Erythroblast (primary cell): Measurements from ENCODE around the gene MIR17HG.
"Not testable (repeated sequence)": the region's sequence is repeated elsewhere in the genome, so short reads cannot be mapped to it uniquely, and the experiment has no call there.

ENCODE experiments used
- DNase-seq, 2 experiments: peaks; one replicate each; lab custom pipeline; 2025; lab: John Stamatoyannopoulos, UW
- GATA1 ChIP-seq: IDR thresholded peaks from 2 replicates; pipeline ENCODE4 v1.6.1; 2011; ENCODE audit warnings: low read depth, mild to moderate bottlenecking, control low read depth, low read length, moderate library complexity
- POLR2A ChIP-seq: IDR thresholded peaks from 2 replicates; pipeline ENCODE4 v1.6.1; 2011; ENCODE audit warnings: mild to moderate bottlenecking, low read length

MIR17HG gene

DNA sequence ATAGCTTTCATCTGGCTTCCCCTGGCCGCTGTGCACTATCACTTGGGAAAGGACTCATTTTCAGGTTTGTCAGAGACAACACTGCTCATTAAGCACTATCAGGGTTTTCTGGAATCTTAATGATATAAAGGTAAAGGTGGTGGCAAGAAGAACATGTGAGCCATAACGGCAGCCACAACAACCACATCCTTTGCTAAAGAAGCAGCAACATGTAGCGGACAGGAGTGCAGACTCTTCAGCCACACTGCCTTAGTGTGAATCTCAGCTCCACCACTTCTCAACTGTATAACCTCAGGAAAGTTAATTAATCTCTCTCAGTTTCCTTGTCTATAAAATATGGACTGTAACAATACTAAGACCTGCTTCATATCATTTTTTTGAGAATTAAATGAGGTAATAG is 24.1 kb upstream of the MIR17HG start:
- no peak for DNase-seq
- no peak for TF ChIP-seq GATA1
- no peak for TF ChIP-seq POLR2A

DNA sequence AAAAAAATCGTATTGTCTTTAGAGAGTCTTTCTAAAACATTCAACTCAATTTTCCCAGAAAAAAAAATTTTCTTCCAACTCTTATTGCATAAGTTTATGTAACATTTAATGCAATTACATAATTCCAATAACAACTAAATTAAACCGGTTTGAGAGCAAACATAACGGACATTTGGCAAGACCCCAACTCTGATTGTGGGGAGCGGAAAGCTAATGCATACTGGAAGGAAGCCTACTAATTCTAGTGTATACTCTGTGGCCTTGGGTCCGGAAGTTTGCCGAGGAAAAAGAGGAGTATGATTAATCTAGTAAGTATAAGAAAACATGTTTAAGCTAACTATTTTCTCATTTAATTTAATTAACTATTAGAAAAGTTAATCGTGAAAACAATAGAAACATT is 21.3 kb upstream of the MIR17HG start:
- no peak for DNase-seq
- TF ChIP-seq GATA1, result no peak
- no peak for TF ChIP-seq POLR2A

DNA sequence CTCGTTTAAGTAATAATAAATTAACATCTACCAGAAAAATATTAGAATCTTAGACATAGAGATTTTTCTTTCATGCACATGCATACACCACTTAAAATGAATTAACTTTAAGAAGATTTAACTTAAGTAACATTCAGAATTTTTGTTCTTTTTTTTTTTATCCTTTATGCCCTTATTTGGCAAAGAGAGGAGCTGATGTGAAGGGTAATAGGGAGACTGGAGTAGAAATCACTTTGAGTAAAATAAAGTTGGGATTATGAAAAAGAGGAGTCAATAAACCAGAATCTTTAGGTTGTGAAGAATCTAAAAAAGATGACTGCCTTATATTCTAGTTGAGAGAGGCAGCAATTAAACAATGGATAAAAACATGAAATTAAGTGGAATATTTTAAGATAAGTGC is 18.8 kb upstream of the MIR17HG start:
- DNase-seq, result no peak
- no peak for TF ChIP-seq GATA1
- no peak for TF ChIP-seq POLR2A

DNA sequence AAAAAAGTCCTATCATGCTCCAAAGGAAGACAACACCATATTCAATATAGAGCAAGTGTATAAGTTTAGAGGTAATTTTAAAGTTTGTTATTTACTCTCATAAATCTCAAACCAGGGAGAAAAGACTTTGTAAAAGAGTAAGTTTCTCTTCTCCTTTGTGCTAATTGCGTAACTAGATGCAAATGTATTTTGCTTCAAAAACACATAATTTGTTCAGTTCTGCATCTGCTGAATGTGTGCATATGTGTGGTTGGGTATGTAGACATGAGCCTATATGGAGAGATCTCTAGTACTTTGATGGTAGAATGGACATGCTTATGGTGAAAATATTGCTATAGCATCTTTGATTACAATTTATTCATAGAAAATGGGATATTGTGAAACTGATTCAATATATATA is 17.8 kb upstream of the MIR17HG start:
- TF ChIP-seq POLR2A, result no peak
- no peak for TF ChIP-seq GATA1
- DNase-seq, result no peak

DNA sequence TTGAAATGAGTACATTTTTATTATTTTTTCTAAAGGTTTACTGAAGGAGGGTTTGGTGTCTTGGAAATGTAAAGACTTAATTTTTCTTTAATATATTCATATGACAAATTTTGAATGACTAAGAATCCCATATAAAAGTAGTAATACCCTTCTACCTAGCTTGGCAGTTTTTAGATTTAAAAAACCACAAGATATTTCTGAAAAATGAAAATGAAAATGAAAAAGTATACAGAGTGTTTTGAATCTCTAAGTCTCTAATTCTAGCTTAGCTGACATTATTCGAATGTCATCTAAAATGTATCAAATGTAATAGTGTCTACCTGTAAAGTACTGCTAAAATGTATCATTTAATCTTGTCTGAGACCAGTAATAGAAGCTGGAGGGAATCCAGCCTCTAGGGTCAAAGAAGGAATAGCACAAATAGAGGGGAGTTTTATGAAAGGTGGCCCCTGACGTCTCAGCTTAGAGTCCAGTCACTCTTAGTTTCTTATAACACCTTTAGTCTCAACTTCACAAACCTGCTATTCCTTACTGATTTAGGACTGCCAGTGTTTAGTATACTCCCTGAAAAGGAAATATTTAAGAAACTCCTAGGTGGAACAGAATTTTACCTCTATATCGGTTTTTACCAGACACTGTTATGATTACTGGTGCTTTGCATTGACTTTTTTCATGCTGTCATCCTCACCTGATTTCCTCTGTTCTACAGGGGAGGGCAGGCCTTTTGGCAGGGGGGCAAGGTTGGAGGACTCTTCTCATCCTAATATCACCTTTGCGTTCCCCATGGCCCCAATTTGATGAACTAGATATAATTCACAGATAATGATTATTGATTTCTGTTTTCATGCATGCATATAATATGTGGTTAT is 16.2 kb upstream of the MIR17HG start:
- TF ChIP-seq GATA1 (no peak), POLR2A (no peak)
- no peak for DNase-seq

DNA sequence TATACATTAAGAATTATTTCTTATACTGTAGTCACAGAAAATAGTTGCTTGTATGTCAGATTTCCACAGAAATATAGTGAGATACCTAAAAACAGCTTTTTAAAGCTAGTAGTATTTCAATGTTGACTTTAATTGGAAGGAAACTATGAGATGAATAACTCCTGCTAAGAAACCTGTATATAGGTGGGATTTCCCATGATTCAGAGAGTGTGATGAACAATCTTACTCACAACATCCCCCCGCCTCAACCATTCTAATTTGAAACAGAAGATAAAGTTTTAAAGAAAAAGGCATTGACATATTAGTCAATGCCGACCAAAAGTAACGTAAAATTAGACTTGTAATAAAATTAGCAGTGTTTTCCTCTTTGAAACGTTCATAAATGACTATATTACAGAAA is 1.4 kb upstream of the MIR17HG start:
- TF ChIP-seq POLR2A (no peak), GATA1 (no peak)

DNA sequence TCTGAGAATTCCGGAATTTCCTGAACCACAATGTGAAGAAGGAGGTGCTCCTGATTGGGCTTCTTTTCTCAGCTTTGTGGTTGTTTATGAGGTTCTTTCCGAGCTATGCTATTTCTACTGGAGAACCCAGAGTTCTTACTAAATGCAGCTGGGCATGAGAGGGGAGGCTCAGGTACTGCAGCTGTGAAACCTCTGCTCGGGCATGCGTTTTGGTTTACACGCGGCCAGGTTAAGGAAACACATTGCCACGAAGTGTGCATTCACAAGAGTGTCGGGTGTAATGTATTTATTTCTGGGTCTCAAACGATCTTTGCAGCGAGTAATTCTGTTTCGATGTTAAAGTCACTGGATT is 661 bp upstream of the MIR17HG start:
- DNase-seq, result peak; percentile 50
- TF ChIP-seq POLR2A (no peak), GATA1 (no peak)

More for the DNA sequence above, 1.4 kb upstream of the MIR17HG start:
- DNase-seq, result no peak

DNA sequence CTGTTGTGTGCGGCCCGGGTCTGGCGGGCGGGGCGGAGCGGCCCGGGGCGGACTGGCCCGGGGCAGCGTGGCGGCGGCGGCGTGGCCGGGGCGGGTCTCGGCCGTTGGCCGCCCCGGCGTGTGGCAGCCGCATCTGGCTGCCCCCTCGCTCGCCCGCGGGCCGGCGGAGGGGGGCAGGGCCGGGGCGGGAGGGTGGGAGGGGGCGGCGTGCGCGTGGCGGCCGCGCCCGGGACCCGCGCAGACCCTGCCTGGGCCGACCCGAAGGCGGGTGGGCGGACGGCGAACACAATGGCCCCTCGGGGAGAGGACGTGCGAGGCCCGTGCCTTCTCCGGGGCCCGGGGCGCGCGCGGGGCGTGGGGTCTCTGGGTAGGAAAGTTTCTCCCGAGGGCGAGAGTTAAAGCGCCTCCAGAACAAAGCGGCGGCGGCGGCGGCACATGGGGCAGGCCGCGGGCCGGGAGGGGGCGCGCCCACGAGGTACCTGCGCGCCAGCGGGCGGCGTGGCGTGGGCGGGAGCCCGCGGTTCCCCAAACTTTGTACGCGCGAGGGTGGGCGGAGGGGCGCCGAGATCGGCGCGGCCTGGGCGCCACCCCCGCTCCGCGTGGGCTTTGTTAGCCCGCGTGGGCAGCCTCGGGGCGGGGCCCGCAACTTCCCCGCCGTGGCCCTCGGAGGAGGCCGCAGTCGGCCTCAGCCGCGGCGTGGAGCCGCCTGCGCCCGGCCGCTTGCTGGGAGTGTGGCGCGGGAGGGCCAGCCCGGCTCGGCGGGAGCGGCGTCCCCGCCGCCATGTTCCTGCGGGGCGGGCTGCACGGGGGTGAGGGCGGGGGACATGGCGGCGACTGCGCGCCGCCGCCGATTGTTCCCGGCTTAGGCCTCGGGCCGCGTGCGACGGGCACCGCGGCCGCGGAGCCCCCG is 764 bp downstream of the MIR17HG start:
- DNase-seq, result peak; percentile 73 to 88

DNA sequence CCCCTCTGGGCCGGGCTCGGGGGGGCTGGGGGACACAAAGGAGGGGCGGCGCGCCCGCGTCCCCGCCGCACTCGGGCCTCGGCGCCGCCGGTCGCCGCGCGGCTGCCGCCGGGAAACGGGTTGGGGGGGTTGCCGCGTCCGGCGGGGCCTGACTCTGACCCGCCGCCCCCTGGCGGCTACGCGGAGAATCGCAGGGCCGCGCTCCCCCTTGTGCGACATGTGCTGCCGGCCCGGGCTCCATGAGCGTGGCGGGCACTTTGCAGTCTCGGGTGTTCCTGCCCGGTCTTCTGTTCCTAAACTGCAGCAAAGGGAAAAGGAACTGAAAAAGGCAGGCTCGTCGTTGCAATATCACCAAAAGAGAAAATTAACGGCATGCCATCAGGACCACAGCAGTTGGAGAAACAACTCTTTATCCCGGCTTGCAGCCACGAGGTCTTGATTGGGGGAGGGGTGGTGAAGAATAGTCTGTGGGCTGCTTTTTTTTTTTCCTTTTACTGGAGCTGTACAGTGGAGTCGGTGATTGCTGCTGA is 1.5 kb downstream of the MIR17HG start:
- TF ChIP-seq GATA1 (no peak), POLR2A (peak; percentile 57)
- DNase-seq, result peak; percentile 88 to 94

More for the DNA sequence above, 764 bp downstream of the MIR17HG start:
- TF ChIP-seq POLR2A, result no peak
- no peak for TF ChIP-seq GATA1

DNA sequence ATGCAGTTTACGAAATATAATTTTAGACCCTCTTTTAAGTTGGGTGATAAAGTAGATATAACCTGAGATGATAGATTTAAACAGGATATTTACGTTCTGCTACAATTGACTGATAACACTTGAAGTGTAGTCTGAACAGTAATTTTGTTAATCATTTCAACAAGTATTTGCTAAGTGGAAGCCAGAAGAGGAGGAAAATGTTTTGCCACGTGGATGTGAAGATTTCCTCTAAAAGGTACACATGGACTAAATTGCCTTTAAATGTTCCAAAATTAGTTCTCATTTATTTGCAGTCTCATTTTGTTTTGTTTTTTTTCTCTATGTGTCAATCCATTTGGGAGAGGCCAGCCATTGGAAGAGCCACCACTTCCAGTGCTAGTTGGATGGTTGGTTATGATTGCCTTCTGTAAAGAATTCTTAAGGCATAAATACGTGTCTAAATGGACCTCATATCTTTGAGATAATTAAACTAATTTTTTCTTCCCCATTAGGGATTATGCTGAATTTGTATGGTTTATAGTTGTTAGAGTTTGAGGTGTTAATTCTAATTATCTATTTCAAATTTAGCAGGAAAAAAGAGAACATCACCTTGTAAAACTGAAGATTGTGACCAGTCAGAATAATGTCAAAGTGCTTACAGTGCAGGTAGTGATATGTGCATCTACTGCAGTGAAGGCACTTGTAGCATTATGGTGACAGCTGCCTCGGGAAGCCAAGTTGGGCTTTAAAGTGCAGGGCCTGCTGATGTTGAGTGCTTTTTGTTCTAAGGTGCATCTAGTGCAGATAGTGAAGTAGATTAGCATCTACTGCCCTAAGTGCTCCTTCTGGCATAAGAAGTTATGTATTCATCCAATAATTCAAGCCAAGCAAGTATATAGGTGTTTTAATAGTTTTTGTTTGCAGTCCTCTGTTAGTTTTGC is 2.8 kb downstream of the MIR17HG start:
- DNase-seq, result peak; percentile 12 to 28
- TF ChIP-seq GATA1 (no peak), POLR2A (no peak)

DNA sequence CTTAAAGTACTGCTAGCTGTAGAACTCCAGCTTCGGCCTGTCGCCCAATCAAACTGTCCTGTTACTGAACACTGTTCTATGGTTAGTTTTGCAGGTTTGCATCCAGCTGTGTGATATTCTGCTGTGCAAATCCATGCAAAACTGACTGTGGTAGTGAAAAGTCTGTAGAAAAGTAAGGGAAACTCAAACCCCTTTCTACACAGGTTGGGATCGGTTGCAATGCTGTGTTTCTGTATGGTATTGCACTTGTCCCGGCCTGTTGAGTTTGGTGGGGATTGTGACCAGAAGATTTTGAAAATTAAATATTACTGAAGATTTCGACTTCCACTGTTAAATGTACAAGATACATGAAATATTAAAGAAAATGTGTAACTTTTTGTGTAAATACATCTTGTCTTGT is 3.6 kb downstream of the MIR17HG start:
- TF ChIP-seq GATA1, result no peak
- TF ChIP-seq POLR2A, result no peak
- DNase-seq, result peak in 1 of 2 experiments; percentile 28

DNA sequence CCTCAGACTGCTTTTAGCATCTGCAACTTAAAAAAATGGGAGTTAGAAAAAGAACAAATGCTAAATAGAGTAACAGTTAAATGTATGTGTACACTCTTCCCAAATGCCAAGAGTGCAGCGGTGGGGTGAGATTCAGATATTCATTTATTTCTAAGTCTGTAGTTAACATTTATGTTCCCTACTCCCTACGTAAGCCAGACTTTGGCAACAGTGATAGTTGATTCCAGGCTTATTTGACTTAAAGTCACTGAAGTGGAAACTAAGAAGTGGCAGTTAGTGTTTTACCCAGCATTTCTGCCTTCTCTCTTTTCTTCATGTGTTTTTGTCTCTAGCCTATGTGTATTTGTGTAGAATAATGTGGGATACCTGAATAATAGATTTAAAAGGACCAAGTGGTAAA is 4.5 kb downstream of the MIR17HG start:
- TF ChIP-seq GATA1, result no peak
- TF ChIP-seq POLR2A, result no peak
- DNase-seq, result no peak

DNA sequence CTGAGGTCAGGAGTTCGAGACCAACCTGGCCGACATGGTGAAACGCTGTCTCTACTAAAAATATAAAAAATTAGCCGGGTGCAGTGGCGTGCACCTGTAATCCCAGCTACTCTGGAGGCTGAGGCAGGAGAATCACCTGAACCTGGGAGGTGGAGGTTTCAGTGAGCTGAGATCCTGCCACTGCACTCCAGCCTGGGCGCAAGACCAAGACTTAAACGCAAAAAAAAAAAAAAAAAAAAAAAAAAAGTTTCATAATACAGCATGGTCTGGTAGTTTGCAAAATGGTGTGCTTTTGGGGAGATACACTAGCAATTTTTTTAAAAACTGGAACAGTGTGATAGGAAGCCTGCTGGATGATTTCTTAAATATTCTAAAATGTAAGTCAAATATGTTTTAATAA is 5.4 kb downstream of the MIR17HG start:
- not testable (repeated sequence) for DNase-seq

DNA sequence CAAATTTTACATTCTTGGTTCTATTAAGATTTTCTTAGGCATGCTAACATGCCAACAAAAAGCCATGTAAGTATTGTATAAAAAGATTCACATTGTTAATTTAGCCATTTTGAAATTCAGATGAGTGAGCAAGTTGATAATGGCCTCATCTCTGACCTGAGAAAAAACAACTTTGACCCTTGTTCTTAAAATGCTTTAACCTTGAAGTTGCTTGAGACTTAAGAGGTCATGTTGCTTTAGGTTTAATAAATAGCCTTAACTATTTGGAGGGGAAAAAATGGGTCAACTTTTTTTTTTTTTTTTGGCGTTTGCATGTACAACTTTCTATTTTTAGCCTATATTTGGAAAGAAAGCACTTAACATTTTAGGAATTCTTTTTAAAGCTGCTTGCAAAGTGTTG is 6.0 kb downstream of the MIR17HG start:
- DNase-seq, result no peak
- TF ChIP-seq POLR2A (no peak), GATA1 (no peak)
